ENCODE measurements around the gene PDE8A.

The PDE8A gene

DNA sequence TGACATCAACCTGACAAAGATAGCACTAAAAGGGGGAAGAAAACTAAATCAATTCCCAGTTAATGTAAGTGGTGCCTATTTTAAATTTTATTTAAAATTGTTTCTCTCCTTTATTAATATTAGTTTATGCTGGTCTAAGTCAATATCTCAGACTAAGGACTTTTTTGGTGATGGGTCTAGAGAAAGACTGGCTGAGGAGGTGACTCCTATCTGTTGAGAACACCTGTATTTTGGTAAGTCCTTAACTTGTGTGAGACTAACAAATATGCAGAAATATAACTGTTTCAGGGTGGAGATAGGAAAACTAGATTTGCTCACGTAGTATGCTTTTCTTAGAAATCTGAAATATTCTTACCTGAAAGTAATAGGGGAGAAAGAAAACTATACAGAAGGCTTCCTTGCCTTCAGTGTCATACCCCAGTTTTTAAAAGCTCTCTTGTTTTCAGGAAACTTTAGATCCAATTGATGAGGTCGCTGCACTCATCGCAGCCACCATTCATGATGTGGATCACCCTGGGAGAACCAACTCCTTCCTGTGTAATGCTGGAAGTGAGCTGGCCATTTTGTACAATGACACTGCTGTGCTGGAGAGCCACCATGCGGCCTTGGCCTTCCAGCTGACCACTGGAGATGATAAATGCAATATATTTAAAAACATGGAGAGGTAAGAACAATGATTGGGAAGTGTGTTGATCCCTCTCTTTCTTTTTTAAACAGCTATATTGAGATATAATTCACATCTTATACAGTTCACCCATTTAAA is 138.9 kb downstream of the PDE8A start:
- DNase-seq (ENCODE audit: low read depth in 2 of 2), result no peak

- DNase-seq (ENCODE audit: low read depth in 2 of 2), result no peak
These were observed 142.5 kb downstream of the PDE8A start for GRCh38 chr15:85124173-85124572.

- no peak for DNase-seq (ENCODE audit: low read depth in 2 of 2)
These were observed 143.5 kb downstream of the PDE8A start for GRCh38 chr15:85125056-85125661.

- no peak for DNase-seq (ENCODE audit: low read depth in 2 of 2)
These were observed 147.0 kb downstream of the PDE8A start for GRCh38 chr15:85128621-85129020.

- DNase-seq (ENCODE audit: low read depth in 2 of 2), result no peak
These were observed 148.2 kb downstream of the PDE8A start for GRCh38 chr15:85129881-85130280.

DNA sequence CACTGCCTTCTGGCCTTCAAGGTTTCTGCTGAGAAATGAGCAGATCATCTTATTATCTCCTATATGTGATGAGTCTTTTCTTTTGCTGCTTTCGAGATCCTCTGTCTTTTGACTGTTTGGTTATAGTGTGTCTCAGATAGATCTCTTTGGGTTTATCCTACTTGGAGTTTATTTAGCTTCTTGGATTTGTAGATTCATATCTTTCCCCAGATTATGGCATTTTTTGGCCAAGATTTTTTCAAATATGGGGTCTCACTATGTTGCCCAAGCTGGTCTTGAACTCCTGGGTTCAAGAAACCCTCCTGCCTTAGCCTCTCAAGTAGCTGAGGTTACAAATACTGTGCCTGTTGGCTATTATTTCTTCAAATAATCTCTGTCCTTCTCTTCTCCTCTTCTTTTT is 150.3 kb downstream of the PDE8A start:
- no peak for DNase-seq (ENCODE audit: low read depth in 2 of 2)

DNA sequence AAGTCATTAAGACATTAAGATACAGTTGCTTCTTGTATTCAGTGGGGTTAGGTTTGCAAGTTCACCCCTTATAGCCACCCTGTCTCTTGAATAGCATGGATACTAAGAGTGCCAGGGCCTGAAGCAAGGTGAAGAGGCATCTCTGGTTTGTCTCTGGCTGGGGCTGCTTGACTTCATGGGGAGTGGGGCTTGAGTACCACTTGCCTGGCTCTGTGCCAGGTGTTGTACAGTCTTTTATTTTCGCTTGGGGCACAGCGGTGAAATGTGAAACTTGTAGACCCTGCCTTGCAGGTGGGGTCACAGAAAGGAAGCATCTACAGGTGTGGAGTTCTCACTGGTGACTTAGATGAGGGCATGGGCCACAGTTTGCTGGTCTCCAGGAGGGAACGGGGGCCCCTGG is 152.1 kb downstream of the PDE8A start:
- no peak for DNase-seq (ENCODE audit: low read depth in 2 of 2)

DNA sequence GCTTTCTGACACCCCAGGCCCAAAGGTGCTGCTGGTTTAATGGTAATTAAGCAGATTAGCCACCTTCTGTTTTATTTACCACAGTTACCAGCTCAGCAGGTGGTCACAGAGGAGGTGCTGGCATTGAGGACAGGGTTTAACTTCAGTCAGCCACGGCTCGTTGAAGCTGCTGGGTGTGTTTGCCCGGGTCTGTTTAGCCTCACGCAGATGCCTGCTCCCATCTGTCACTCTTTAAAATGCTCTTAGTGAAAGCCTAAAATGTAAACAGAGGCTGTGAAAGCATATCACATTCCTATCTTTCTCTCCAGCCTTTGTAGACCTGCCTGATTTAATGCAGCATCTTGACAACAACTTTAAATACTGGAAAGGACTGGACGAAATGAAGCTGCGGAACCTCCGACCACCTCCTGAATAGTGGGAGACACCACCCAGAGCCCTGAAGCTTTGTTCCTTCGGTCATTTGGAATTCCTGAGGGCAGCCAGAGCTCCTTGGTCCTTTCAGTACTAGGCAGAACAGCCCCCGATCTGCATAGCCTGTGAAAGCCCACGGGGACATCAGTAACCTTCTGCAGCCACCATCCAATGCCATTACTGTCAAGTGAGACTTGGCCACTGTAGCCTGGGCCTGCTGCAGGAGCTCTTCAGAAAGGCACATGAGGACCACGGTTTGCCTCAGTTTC is 156.0 kb downstream of the PDE8A start:
- DNase-seq (ENCODE audit: low read depth in 2 of 2), result no peak

GRCh38 chr15:85139391-85139790 is 157.7 kb downstream of the PDE8A start:
- DNase-seq (ENCODE audit: low read depth in 2 of 2), result no peak

DNA sequence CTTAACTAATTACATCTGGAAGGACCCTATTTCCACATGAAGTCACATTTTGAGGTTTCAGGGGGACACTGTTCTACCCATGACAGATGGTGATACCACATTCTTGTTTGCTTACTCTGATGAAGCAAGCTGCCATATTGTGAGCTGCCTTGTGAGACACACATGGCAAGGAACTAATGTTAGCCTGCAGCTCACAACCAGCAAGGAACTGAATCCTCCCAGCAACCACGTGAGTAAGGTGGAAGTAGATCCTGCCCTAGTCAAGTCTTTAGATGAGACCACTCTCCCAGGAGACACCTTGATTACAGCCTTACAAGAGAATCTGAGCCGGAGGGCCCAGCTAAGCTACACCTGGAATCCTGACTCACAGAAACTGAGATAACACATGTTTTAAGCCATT is 160.1 kb downstream of the PDE8A start:
- no peak for DNase-seq (ENCODE audit: low read depth in 2 of 2)

DNA sequence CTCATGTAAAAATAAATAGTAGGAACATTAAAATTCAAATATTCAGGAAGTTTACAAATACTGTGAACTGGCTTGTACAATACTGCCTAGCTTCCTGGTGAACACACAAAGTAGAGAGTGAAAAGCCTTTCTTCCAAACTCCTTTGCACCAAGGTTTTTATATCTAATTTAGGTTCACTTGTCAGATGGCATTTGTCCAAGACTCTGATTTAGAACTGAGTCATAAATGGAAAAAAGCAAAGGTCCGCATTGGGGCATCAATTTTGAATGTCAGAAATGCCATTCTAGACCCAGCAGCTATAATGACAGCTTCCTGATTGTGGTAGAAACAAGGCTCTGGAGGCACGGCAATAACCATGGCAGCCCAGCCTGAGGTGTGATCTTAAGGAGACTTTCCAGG is 160.7 kb downstream of the PDE8A start:
- no peak for DNase-seq (ENCODE audit: low read depth in 2 of 2)

GRCh38 chr15:85149465-85150129 is 167.9 kb downstream of the PDE8A start:
- DNase-seq (ENCODE audit: low read depth in 2 of 2), result no peak

- no peak for DNase-seq (ENCODE audit: low read depth in 2 of 2)
These were observed 168.4 kb downstream of the PDE8A start for GRCh38 chr15:85150130-85150480.

DNA sequence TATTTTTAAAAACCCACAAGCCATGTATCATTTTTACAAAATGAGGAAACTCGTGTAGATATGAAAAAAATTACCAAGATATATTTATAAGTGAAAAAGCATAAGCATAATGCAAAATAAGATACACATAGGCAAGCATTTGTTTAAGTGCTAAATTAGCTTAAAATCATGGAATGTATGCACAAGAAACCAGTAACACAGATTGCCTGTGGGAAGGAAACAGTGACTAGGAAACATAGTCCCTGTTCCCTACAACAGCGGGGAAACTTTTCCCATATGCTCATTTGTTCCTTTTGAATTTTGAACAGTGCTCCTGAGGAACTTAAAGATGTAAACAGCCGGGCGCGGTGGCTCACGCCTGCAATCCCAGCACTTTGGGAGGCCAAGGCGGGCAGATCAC is 169.5 kb downstream of the PDE8A start:
- DNase-seq (ENCODE audit: low read depth in 2 of 2), result no peak

GRCh38 chr15:85151861-85152260 is 170.2 kb downstream of the PDE8A start:
- no peak for DNase-seq (ENCODE audit: low read depth in 2 of 2)

DNA sequence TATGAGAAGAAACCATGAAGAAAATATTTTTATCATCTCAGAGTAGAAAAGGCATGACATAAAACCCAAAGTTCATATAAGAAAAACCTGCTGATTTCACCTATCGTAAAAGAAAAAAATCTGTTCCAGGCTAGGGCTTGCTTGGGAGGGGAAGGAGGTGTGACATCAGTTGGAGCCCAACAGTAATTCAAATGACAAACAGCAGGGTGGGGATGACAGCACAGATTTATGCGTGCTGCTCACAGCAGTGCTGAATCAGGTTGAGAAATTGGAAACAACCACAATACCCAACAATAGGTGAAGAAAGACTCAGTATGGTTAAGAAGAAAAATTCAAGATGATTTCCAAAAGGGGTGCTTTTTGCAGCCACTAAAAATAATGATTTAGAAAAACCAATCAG is 172.4 kb downstream of the PDE8A start:
- no peak for DNase-seq (ENCODE audit: low read depth in 2 of 2)

GRCh38 chr15:85155360-85155759 is 173.7 kb downstream of the PDE8A start:
- no peak for DNase-seq (ENCODE audit: low read depth in 2 of 2)

- no peak for DNase-seq (ENCODE audit: low read depth in 2 of 2)
These were observed 174.2 kb downstream of the PDE8A start for GRCh38 chr15:85155857-85156256.

DNA sequence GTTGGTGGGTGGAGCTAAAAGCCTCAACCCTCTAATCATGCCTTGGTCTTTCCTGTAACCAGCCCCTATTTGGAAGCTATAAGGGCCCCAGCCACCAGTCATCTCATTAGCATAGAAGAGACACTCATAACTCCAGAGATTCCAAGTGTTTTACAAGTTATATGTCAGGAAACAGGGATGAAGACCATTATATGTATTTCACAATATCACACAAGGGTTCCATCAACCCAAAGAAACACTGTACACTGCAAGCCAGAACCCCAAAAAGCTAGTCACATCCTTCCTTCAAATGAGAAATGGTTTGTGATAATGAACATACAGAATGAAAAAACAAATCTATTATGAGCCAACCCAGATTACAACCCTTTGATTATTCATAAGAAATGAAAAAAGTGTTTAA is 175.7 kb downstream of the PDE8A start:
- DNase-seq (ENCODE audit: low read depth in 2 of 2), result no peak

- no peak for DNase-seq (ENCODE audit: low read depth in 2 of 2)
These were observed 180.6 kb downstream of the PDE8A start for GRCh38 chr15:85162237-85162636.

GRCh38 chr15:85164841-85165466 is 183.3 kb downstream of the PDE8A start:
- no peak for DNase-seq (ENCODE audit: low read depth in 2 of 2)

- DNase-seq (ENCODE audit: low read depth in 2 of 2), result no peak
These were observed 185.9 kb downstream of the PDE8A start for GRCh38 chr15:85167568-85167967.

Data from stimulated activated CD8-positive, alpha-beta memory T cell treated with anti-CD3 and anti-CD28 coated beads, Interleukin-15, amount 100 ng/mL, for 4 hours (primary cell).